ENCODE results near the gene CFAP97D1. TPM values are rescaled to one million over a fixed set of nuclear protein-coding genes. Genes with fewer than 3 reads are reported as not detected.

The CFAP97D1 gene
- total and polyA plus RNA-seq, 2 donors (not counting 1 experiment from before 2014, with no cell fraction given): 0.01 TPM; not detected in 1

Other genes with a start within 250 kb of the CFAP97D1 start
- not detected in 2 replicates for gene ETV4, start 234.1 kb upstream of the CFAP97D1 start, total RNA-seq
- gene ETV4, start 234.1 kb upstream of the CFAP97D1 start, polyA plus RNA-seq: not detected in 2 replicates
- not detected in 2 replicates for gene MEOX1, start 118.5 kb upstream of the CFAP97D1 start, total RNA-seq
- not detected in 2 replicates for gene MEOX1, start 118.5 kb upstream of the CFAP97D1 start, polyA plus RNA-seq
- not detected in 2 replicates for gene SOST, start 21.6 kb upstream of the CFAP97D1 start, total RNA-seq
- gene SOST, start 21.6 kb upstream of the CFAP97D1 start, polyA plus RNA-seq: not detected in 2 replicates
- 17.8 and 18.2 TPM in 2 replicates for gene DUSP3, start 1.5 kb upstream of the CFAP97D1 start, total RNA-seq
- gene DUSP3, start 1.5 kb upstream of the CFAP97D1 start, polyA plus RNA-seq: 8.9 and 13.7 TPM in 2 replicates
- not detected in 2 replicates for gene MPP3, start 52.7 kb downstream of the CFAP97D1 start, total RNA-seq
- gene MPP3, start 52.7 kb downstream of the CFAP97D1 start, polyA plus RNA-seq: 0.16 TPM in 1 of 2 replicates, not detected in the other
- not detected in 2 replicates for gene CD300LG, start 66.7 kb downstream of the CFAP97D1 start, total RNA-seq
- gene CD300LG, start 66.7 kb downstream of the CFAP97D1 start, polyA plus RNA-seq: not detected in 2 replicates
- not detected in 2 replicates for gene MPP2, start 127.1 kb downstream of the CFAP97D1 start, total RNA-seq
- 0.10 and 0.15 TPM in 2 replicates for gene MPP2, start 127.1 kb downstream of the CFAP97D1 start, polyA plus RNA-seq
- gene PPY, start 162.0 kb downstream of the CFAP97D1 start, total RNA-seq: not detected in 2 replicates
- not detected in 2 replicates for gene PPY, start 162.0 kb downstream of the CFAP97D1 start, polyA plus RNA-seq
- not detected in 2 replicates for gene PYY, start 173.5 kb downstream of the CFAP97D1 start, total RNA-seq
- gene PYY, start 173.5 kb downstream of the CFAP97D1 start, polyA plus RNA-seq: 0.19 TPM in 1 of 2 replicates, not detected in the other
- gene NAGS, start 224.2 kb downstream of the CFAP97D1 start, total RNA-seq: 1.9 and 2.2 TPM in 2 replicates
- 0.42 and 0.66 TPM in 2 replicates for gene NAGS, start 224.2 kb downstream of the CFAP97D1 start, polyA plus RNA-seq
- gene TMEM101, start 234.5 kb downstream of the CFAP97D1 start, total RNA-seq: 25.2 and 25.3 TPM in 2 replicates
- gene TMEM101, start 234.5 kb downstream of the CFAP97D1 start, polyA plus RNA-seq: 15.4 and 16.3 TPM in 2 replicates

All from B cell (primary cell).